HEK293T (cell line): Measurements from ENCODE around the gene TLX1.
A peak's percentile ranks its signal among the peaks of the same experiment; 100 is the strongest.

Source experiments
- CTCF ChIA-PET: fragments of 350-600 bp; formaldehyde crosslinking; extraction: SDS; loops from one replicate; lab custom pipeline; 2021; ENCODE audit warnings: antibody characterized with exemption, inconsistent platforms; lab: Yijun Ruan, JAX
- POLR2A ChIA-PET: fragments of 350-600 bp; formaldehyde crosslinking; extraction: SDS; loops from one replicate; lab custom pipeline; 2020; ENCODE audit warnings: antibody characterized with exemption, inconsistent platforms; lab: Yijun Ruan, JAX
- DNase-seq: peaks from one replicate; pipeline ENCODE4 v3.0.0; 2012; ENCODE audit warnings: mixed read lengths; ENCODE audit errors: extremely low spot score
- ARNT ChIP-seq: fragments of 450-650 bp; IDR thresholded peaks from 2 replicates; pipeline ENCODE4 v1.6.1; 2017; ENCODE audit warnings: mild to moderate bottlenecking
- BHLHE40 ChIP-seq: fragments of 450-650 bp; IDR thresholded peaks from 2 replicates; pipeline ENCODE4 v1.6.1; 2016; ENCODE audit warnings: mild to moderate bottlenecking, moderate library complexity, borderline replicate concordance
- CTBP1 ChIP-seq: fragments of 450-650 bp; IDR thresholded peaks from 2 replicates; pipeline ENCODE4 v1.6.1; 2016; ENCODE audit warnings: borderline replicate concordance
- ELF4 ChIP-seq: fragments of 450-650 bp; IDR thresholded peaks from 2 replicates; pipeline ENCODE4 v1.6.1; 2017; ENCODE audit warnings: antibody characterized with exemption
- FOXA1 ChIP-seq: fragments of 450-650 bp; IDR thresholded peaks from 2 replicates; pipeline ENCODE4 v1.6.1; 2016; ENCODE audit warnings: mild to moderate bottlenecking
- FOXK2 ChIP-seq: fragments of 450-650 bp; IDR thresholded peaks from 2 replicates; pipeline ENCODE4 v1.6.1; 2016; ENCODE audit warnings: mild to moderate bottlenecking
- FOXM1 ChIP-seq: fragments of 450-650 bp; IDR thresholded peaks from 2 replicates; pipeline ENCODE4 v1.6.1; 2017; ENCODE audit warnings: mild to moderate bottlenecking, borderline replicate concordance
- HDGF ChIP-seq: fragments of 450-650 bp; IDR thresholded peaks from 2 replicates; pipeline ENCODE4 v1.6.1; 2017; ENCODE audit warnings: antibody characterized with exemption, borderline replicate concordance
- L3MBTL2 ChIP-seq: fragments of 450-650 bp; conservative IDR thresholded peaks from 2 replicates; pipeline ENCODE4 v1.6.1; 2016; ENCODE audit warnings: mild to moderate bottlenecking
- LEF1 ChIP-seq: fragments of 450-650 bp; IDR thresholded peaks from 2 replicates; pipeline ENCODE4 v1.6.1; 2017; ENCODE audit warnings: mild to moderate bottlenecking, borderline replicate concordance
- NFRKB ChIP-seq: fragments of 450-650 bp; IDR thresholded peaks from 2 replicates; pipeline ENCODE4 v1.6.1; 2016; ENCODE audit warnings: mild to moderate bottlenecking, moderate library complexity
- SP1 ChIP-seq: fragments of 450-650 bp; IDR thresholded peaks from 2 replicates; pipeline ENCODE4 v1.6.1; 2017
- SUZ12 ChIP-seq: fragments of 450-650 bp; IDR thresholded peaks from 2 replicates; pipeline ENCODE4 v1.6.1; 2016; ENCODE audit warnings: mild to moderate bottlenecking
- TARDBP ChIP-seq: fragments of 450-650 bp; IDR thresholded peaks from 2 replicates; pipeline ENCODE4 v1.6.1; 2016
- ZNF384 ChIP-seq: fragments of 450-650 bp; IDR thresholded peaks from 2 replicates; pipeline ENCODE4 v1.6.1; 2016
- TF ChIP-seq, protein P1 (sequence below): fragments of 450-650 bp; IDR thresholded peaks from 2 replicates; pipeline ENCODE4 v1.6.1; 2016

TLX1 gene

DNA sequence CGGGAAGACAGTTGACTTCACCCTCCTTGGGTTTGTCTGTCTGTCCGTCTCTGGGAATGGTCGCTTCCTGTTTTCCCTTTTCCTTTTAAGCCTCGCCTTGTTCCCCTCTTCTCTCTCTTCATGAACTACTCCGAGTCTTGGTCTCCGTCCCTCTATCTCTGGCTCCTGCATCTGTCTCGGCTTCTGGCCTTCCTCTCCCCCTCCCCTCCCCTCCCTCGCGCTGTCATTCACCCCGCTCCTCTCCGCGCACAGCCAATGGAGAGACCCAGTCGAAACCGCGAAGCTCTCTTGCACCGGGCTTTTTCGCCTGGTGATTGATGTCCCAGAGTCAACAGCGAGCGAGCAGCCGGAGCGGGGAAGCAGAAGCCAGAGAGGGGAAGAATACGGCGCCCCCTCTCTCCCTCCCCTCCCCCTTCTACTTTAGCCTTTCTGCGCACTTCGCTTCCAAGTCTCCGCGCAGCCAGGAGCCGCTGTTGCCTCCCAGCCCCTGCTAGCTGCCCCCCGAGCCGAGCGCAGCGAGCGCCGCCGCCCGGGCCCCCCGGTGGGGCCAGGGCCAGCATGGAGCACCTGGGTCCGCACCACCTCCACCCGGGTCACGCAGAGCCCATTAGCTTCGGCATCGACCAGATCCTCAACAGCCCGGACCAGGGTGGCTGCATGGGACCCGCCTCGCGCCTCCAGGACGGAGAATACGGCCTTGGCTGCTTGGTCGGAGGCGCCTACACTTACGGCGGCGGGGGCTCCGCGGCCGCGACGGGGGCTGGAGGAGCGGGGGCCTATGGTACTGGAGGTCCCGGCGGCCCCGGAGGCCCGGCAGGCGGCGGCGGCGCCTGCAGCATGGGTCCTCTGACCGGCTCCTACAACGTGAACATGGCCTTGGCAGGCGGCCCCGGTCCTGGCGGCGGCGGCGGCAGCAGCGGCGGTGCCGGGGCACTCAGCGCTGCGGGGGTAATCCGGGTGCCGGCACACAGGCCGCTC is at the start of gene TLX1:
Gene TLX1 (plus strand): TSS at position 317 of the 978 bp plus-strand sequence. CDS start 242 bp downstream, at position 559.
- POLR2A ChIA-PET, result interaction anchor here (0.7 kb wide), 1 partner anchor 35 kb away, joined by 3 read pairs; no protein-coding TSS in a partner anchor
- TF ChIP-seq TARDBP (no peak), ZNF384 (no peak)
- CTCF ChIA-PET, result no interaction called here
- no peak for DNase-seq

DNA sequence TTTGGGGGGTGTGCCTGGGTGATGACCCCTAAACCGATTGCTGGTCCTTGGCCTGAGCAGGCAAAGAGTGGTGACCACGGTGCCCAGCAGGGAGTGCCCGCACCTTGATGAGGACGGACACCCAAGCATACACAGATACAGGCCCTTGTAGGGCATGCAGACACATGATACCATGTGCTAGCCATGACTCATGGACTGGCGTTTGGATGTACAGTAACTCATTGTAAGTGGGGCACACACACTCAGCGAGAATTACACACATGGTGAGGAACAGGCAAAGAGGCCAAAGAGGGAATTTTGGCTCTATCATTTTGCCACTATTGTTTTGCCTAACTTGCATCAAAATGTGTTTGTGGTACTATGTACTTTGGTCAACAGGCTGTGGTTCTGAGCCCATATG is 45.3 kb upstream of the TLX1 start:
- CTCF ChIA-PET, result interaction anchor here (2.8 kb wide), 1 partner anchor 10 kb away, joined by 13 read pairs; no protein-coding TSS in a partner anchor
- POLR2A ChIA-PET, result interaction anchor here (1.1 kb wide), 1 partner anchor 19 kb away, joined by 3 read pairs; no protein-coding TSS in a partner anchor
- TF ChIP-seq NFRKB (no peak), LEF1 (no peak), SP1 (no peak), TARDBP (no peak), ELF4 (no peak), FOXA1 (no peak), ZNF384 (no peak), L3MBTL2 (no peak), BHLHE40 (no peak), CTBP1 (no peak), HDGF (no peak)
- DNase-seq, result no peak

DNA sequence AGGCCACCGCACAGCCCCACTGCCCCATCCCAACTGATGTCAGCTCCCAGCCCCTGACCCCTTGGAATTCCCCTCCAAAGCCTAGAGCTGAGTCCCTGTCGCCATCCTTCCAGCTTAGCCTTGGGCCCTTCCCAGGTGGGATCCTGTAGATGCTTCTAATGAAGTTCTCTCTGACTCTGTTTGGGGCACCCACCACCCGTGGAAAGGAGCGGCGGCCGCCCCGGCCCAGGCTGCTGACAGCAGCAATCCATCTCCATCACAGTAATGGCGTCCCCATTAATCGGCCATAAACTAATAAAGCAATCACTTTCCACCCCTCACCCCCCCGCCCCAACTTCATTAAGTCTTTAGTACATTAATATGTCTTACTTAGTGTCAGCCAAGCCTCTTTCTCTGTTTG is 43.7 kb upstream of the TLX1 start:
- no peak for DNase-seq
- POLR2A ChIA-PET, result no interaction called here
- CTCF ChIA-PET, result interaction anchor here (0.7 kb wide), 1 partner anchor 27 kb away, joined by 3 read pairs; no protein-coding TSS in a partner anchor
- TF ChIP-seq HDGF, result no peak
- TF ChIP-seq BHLHE40, result no peak
- no peak for TF ChIP-seq FOXK2
- TF ChIP-seq CTBP1, result no peak
- no peak for TF ChIP-seq L3MBTL2
- TF ChIP-seq FOXM1, result no peak
- TF ChIP-seq ARNT, result no peak
- TF ChIP-seq, protein P1, sequence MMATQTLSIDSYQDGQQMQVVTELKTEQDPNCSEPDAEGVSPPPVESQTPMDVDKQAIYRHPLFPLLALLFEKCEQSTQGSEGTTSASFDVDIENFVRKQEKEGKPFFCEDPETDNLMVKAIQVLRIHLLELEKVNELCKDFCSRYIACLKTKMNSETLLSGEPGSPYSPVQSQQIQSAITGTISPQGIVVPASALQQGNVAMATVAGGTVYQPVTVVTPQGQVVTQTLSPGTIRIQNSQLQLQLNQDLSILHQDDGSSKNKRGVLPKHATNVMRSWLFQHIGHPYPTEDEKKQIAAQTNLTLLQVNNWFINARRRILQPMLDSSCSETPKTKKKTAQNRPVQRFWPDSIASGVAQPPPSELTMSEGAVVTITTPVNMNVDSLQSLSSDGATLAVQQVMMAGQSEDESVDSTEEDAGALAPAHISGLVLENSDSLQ, result no peak
- no peak for TF ChIP-seq SUZ12
- TF ChIP-seq ELF4, result no peak
- TF ChIP-seq ZNF384, result no peak
- no peak for TF ChIP-seq NFRKB
- TF ChIP-seq TARDBP, result no peak
- TF ChIP-seq SP1, result no peak
- no peak for TF ChIP-seq FOXA1
- no peak for TF ChIP-seq LEF1

DNA sequence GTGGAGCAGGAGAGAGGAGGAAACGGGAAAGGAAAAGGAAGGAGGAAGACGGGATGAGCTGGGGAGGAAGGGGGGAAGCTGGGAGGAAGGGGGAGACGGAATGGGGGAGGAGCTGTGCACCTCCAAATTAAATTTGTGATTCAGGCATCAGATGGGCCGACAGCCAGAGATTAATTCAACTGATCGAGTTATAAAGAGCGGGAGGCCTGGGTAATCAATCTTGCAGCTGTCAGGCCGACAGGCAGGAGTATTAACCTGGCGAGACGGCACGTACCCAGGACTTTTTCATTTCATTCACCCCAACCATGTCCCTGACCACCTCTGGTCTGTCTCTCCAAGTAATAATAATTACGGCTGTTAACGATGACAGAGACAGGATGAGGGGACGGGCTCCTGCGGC is 43.1 kb upstream of the TLX1 start:
- CTCF ChIA-PET, result interaction anchor here (1.2 kb wide), 1 partner anchor 54 kb away, joined by 5 read pairs; no protein-coding TSS in a partner anchor

DNA sequence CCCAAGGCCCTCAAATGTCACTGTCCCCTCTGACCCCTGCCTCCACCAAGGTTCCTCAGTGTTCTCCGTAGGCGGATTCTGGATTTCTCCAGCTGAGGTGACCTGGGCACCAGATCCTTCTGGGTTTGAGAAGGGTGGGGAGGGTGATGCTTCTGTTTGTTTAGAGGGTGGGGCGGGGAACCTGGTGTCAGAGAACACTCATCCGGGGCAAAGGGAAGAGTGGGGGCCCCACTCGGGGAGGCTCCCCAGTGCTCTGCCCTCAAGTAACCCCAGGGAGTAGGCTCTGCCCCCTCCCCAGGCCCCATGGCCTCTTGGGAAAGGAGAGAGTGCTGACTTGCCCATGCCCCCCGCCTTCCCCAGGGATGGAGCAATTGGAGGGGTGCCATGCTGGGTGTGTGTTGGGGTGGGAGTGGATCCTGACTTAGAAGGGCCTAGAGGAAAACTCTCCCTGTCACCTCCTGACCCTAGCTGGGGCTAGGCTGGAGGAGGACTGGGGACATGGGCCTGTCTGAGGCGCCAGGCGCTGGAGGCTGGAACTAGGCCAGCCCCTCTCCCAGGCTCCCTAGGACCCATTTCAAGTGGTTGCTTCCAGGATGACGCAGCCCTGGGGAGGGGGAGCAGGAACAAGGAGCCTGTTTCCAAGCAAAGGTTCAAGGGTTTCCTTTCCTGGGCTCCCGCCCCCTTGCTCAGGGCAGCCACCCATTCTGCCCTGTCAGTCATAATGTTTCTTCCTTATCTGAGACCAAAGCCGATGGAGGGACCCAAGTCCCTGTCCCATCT is 41.4 kb upstream of the TLX1 start:
- CTCF ChIA-PET, result interaction anchor here (1.0 kb wide), 1 partner anchor 71 kb away, joined by 3 read pairs; no protein-coding TSS in a partner anchor
- DNase-seq, result no peak
- TF ChIP-seq, protein P1, result peak; percentile 40; the same call in 1 of the 2 replicates
- no peak for TF ChIP-seq FOXA1
- POLR2A ChIA-PET, result interaction anchor here (0.8 kb wide), 1 partner anchor 16 kb away, joined by 3 read pairs; no protein-coding TSS in a partner anchor

More for the DNA sequence above, 43.1 kb upstream of the TLX1 start:
- TF ChIP-seq BHLHE40, result no peak
- TF ChIP-seq, protein P1, result peak; percentile 66
- no peak for DNase-seq
- POLR2A ChIA-PET, result interaction anchor here (1.0 kb wide), 1 partner anchor 26 kb away, joined by 3 read pairs; the partner anchor contains the start of gene KAZALD1

DNA sequence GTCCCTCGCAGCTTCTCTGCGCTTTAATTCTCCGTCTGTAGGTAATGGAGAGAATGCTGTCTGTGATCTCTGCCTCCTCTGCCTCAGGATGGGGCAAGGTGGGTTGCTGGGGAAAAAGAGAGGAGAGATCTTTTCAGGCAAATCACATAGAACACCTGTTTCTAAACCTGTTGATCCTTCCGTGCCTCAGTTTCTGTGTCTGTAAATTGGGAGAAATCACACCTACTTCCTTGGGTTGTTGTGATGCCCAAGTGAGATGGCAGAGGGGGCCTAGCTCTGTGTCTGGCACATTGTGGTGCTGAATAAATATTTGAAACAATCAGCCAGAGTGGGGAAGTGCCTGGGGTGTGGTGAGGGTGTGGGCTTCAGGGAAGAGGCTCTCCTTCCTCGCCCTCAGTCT is 40.5 kb upstream of the TLX1 start:
- no peak for DNase-seq
- no peak for TF ChIP-seq CTBP1
- TF ChIP-seq LEF1, result no peak
- TF ChIP-seq HDGF, result no peak
- TF ChIP-seq TARDBP, result no peak
- no peak for TF ChIP-seq BHLHE40
- TF ChIP-seq, protein P1, result no peak
- no peak for TF ChIP-seq FOXA1
- TF ChIP-seq SP1, result no peak
- CTCF ChIA-PET, result no interaction called here
- POLR2A ChIA-PET, result no interaction called here
